K562 (cell line): ENCODE results near the gene TRPC3. TPM values are rescaled to one million over a fixed set of nuclear protein-coding genes. Genes with fewer than 3 reads are reported as not detected.

Experiments
- BCLAF1 ChIP-seq, 2 experiments: fragments of 450-650 bp in 1 of 2; IDR thresholded peaks; 2 replicates each; pipeline ENCODE4 v1.6.1; 2011 to 2017; ENCODE audit warnings: low read depth in 2 of 2, antibody characterized with exemption in 1 of 2, borderline replicate concordance in 1 of 2, low read length in 1 of 2, mild to moderate bottlenecking in 1 of 2, mixed read lengths in 1 of 2; ENCODE audit not compliant: control insufficient read depth in 1 of 2
- E2F1 ChIP-seq: sonication (generic); formaldehyde crosslinking; IDR thresholded peaks from 2 replicates; pipeline ENCODE4 v1.8.1; 2023; ENCODE audit warnings: mild to moderate bottlenecking, missing genetic modification reagents, moderate library complexity
- HDAC8 ChIP-seq: fragments of 450-650 bp; IDR thresholded peaks from 2 replicates; pipeline ENCODE4 v1.6.1; 2016; ENCODE audit warnings: mild to moderate bottlenecking, missing genetic modification characterization, moderate library complexity, missing compliant biosample characterization
- HMBOX1 ChIP-seq: sonication (generic); IDR thresholded peaks from 2 replicates; pipeline ENCODE4 v1.6.1; 2016
- KHSRP ChIP-seq: fragments of 450-650 bp; IDR thresholded peaks from 2 replicates; pipeline ENCODE4 v1.6.1; 2017
- NBN ChIP-seq: fragments of 450-650 bp; IDR thresholded peaks from 2 replicates; pipeline ENCODE4 v1.6.1; 2016; ENCODE audit warnings: low read depth, mild to moderate bottlenecking
- PRMT5 ChIP-seq: sonication (generic); formaldehyde crosslinking; IDR thresholded peaks from 2 replicates; pipeline ENCODE4 v1.5.0; 2020; ENCODE audit warnings: missing genetic modification reagents
- SMARCB1 ChIP-seq: IDR thresholded peaks from 2 replicates; pipeline ENCODE4 v1.6.1; 2011; ENCODE audit warnings: improper control_type of control experiment, low read depth; ENCODE audit not compliant: insufficient read length
- STAT6 ChIP-seq: sonication (generic); formaldehyde crosslinking; IDR thresholded peaks from 2 replicates; pipeline ENCODE4 v1.8.1; 2023; ENCODE audit warnings: mild to moderate bottlenecking, missing genetic modification reagents
- TFE3 ChIP-seq: fragments of 450-650 bp; formaldehyde crosslinking; IDR thresholded peaks from 2 replicates; pipeline ENCODE4 v1.4.0; 2020; ENCODE audit warnings: mild to moderate bottlenecking, mixed read lengths
- YY1 ChIP-seq, 3 experiments: IDR thresholded peaks; 2 replicates each; pipeline ENCODE4 v1.6.1; 2011; ENCODE audit warnings: low read length in 2 of 3, mild to moderate bottlenecking in 2 of 3, moderate library complexity in 2 of 3, borderline replicate concordance in 1 of 3, control low read depth in 1 of 3, low read depth in 1 of 3; ENCODE audit not compliant: insufficient read depth in 3 of 3, insufficient replicate concordance in 2 of 3, control insufficient read depth in 1 of 3, insufficient read length in 1 of 3; ENCODE audit errors: extremely low read depth in 1 of 3
- ZBTB9 ChIP-seq: fragments of 450-650 bp; formaldehyde crosslinking; IDR thresholded peaks from 2 replicates; pipeline ENCODE4 v1.4.0; 2020; ENCODE audit warnings: mild to moderate bottlenecking, moderate library complexity
- ZNF695 ChIP-seq: fragments of 450-650 bp; formaldehyde crosslinking; IDR thresholded peaks from 2 replicates; pipeline ENCODE4 v1.4.0; 2020; ENCODE audit warnings: mild to moderate bottlenecking, moderate library complexity
- polyA plus RNA-seq, 8 experiments: library from polyadenylated mRNA; depleted of rRNA in 4 of 8; stranded (reverse) in 5 of 8; unstranded in 3 of 8; fragments of >200 nt; fragmentation: Nextera tagmentation in 2 of 8; fragmentation: Illumina TruSeq in 1 of 8; extraction: Ambion mirVana in 2 of 8; extraction: Trizol in 1 of 8; gene quantifications; 2 replicates each; pipeline versions ENCODE4 v1.2.1 to v1.2.3, GENCODE V29; 2011 to 2014; ENCODE audit warnings: inconsistent platforms in 1 of 8, missing spikeins in 1 of 8
- total RNA-seq, 7 experiments: library from RNA; depleted of rRNA in 6 of 7; stranded (reverse); fragments of >200 nt in 6 of 7; fragmentation: Illumina TruSeq in 2 of 7; extraction: Trizol in 2 of 7; gene quantifications; 2 replicates each; pipeline versions ENCODE4 v1.2.1 to v1.2.3, GENCODE V29; 2011 to 2021; ENCODE audit warnings: low replicate concordance in 1 of 7

Gene TRPC3
- total and polyA plus RNA-seq, 9 of the 15 experiments (the other 6 are each of a cell fraction or from before 2014, with no cell fraction given) = 0.01 to 0.27 (median 0.11) TPM

- no peak for TF ChIP-seq ZNF695 (CRISPR knock-in tag)
- TF ChIP-seq STAT6 (CRISPR knock-in tag) = no peak
- peak; percentile 53; the same call in 1 of the 2 replicates for TF ChIP-seq KHSRP
- TF ChIP-seq SMARCB1 = no peak
- TF ChIP-seq PRMT5 = no peak
- peak in 1 of 3 experiments; percentile 16 for TF ChIP-seq YY1 (IDR thresholded peaks at IDR 0.05; ENCODE audit: borderline replicate concordance in 1 of 3, control insufficient read depth in 1 of 3, extremely low read depth in 1 of 3, insufficient read depth in 3 of 3, insufficient read length in 1 of 3, insufficient replicate concordance in 2 of 3, low read depth in 1 of 3, low read length in 2 of 3)
- no peak for TF ChIP-seq HMBOX1
- TF ChIP-seq E2F1 = no peak
- TF ChIP-seq NBN = peak; percentile 35; the same call in 1 of the 2 replicates
- TF ChIP-seq HDAC8 (tag) = no peak
- no peak for TF ChIP-seq BCLAF1 (IDR thresholded peaks at IDR 0.05; ENCODE audit: borderline replicate concordance in 1 of 2, control insufficient read depth in 1 of 2, low read depth in 2 of 2, low read length in 1 of 2)
- TF ChIP-seq ZBTB9 = no peak
- TF ChIP-seq TFE3 (CRISPR knock-in tag) = no peak
Observed at GRCh38 chr4:121869841-121870822, 81.7 kb downstream of the TRPC3 start, which contains the start of gene BBS7 (continued).
